GM19238 (cell line): Measurements from ENCODE around the gene RALBP1.
"Not testable (repeated sequence)": the region's sequence is repeated elsewhere in the genome, so short reads cannot be mapped to it uniquely, and the experiment has no call there.

Experiments
- DNase-seq: peaks from one replicate; pipeline ENCODE4 v3.0.0; 2011; ENCODE audit warnings: low spot score; ENCODE audit not compliant: insufficient read length

The RALBP1 gene

GRCh38 chr18:9474983-9475642, at the start of gene RALBP1:
TSS of gene RALBP1 (plus strand) at chr18:9475513. CDS start at chr18:9513046, 37,533 bp downstream.
- DNase-seq: peak; percentile 97

- no peak for DNase-seq
Observed at GRCh38 chr18:9426753-9427152, 48.6 kb upstream of the RALBP1 start.

DNA sequence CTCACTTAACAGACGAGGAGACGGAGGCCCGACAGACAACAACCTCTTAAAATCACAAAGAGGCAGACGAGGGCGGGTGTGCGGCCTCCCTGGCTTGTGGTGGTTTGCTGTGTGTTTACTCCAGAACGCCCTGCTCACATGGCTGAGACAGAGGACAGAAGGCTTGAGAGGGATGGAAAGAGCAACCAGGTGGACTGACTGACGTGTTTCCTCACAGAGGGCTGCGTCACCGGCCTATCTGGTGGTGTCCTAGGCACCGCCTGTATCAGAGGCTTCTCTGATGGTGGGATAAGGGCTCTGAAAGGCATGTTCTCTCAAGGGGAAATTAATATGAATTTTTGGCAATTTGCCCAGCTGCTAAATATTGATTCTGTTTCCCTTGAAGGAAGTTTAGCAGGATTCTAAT, 47.0 kb upstream of the RALBP1 start:
- no peak for DNase-seq

DNA sequence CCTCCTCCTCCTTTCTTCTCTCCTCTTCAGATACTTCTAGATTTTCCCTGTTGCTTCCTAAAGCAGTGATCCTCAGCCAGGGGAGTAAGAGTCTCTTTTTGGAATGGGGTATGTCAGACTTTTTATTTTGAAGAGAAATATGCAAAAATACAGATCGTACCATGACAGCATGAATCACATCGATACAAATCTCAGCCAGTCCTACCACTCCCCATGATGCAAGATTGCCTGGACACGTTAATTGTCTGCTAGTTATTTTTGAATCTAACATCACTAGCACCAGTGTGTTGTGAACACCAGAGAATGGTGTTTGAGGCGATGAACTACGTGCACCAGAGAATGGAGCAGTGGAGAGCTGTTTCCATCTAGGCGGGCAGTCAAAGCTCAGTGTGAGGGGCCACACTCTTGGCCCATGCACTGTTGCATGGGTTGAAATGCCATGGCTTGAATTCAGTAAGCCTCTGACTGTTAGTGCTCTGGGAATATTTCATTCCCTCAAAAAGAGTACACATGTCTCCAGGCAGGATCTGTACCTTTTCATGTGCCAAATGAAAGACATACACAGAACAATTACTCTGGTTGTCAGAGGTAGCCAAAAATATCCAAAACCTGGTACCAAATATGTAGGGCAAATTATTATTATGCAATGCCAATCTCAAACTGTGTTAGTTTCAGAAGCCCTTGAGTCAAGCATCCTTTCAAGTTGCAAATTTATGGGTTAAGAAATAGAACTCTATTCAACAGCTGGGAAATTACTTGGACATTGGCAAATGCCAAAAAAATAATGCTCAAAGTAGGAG, 46.3 kb upstream of the RALBP1 start:
- no peak for DNase-seq

GRCh38 chr18:9429662-9429993, 45.7 kb upstream of the RALBP1 start:
- no peak for DNase-seq

GRCh38 chr18:9430315-9430714, 45.0 kb upstream of the RALBP1 start:
- not testable (repeated sequence) for DNase-seq

DNA sequence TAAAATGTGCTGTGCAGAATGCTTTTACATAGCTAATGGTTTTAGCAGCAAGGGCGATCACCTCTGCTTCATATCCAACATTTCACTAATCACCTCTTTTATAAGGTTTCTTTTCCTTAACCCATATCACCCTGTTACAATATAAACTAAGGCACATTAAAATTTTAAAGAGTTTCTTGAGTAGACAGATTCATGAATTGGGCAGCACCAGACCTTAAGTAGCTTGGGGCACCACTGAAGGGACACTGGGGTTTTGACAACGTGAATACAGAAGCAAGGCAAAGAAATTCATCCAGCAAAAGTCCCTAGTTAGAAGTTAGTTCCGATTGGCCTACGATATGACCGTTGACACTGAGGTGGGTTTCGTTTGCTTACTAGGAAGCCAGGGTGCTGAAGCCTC, 44.0 kb upstream of the RALBP1 start:
- no peak for DNase-seq

GRCh38 chr18:9433122-9433521, 42.2 kb upstream of the RALBP1 start:
- not testable (repeated sequence) for DNase-seq

- DNase-seq: no peak
Observed at GRCh38 chr18:9433671-9434121, 41.6 kb upstream of the RALBP1 start.

DNA sequence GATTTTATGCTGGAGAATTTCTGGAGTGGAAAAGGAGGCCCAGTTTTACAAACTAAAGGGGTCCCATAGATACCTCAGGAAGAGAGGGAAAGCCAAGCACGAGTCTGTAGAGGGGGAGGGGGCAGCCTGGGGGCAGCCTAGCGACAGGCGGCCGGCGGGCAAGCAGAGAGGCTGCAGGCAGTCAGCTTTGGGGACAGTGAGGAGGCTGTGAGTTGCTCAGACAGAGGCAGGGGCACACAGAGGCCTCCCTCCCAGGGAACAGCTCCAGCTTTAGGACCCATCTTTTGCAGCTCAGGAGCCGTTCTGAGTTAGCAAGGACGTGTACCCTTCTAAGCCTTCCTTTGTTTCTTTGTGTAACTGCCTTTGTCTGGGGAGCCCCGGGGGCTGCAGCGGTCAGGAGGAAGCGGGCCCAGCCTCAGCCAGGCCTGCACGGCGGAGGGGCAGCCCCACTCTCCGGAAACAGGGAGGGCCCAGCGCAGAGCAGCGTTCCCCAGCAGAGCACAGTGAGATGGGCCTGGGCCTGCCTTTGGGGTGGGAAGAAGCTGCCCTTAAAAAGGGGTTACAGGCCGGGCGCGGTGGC, 41.1 kb upstream of the RALBP1 start:
- DNase-seq: no peak

GRCh38 chr18:9435041-9435440, 40.3 kb upstream of the RALBP1 start:
- DNase-seq: no peak

- DNase-seq: no peak
Observed at GRCh38 chr18:9436206-9436929, 38.9 kb upstream of the RALBP1 start.

GRCh38 chr18:9437021-9437437, 38.3 kb upstream of the RALBP1 start:
- DNase-seq: no peak

GRCh38 chr18:9437672-9438071, 37.6 kb upstream of the RALBP1 start:
- DNase-seq: no peak

GRCh38 chr18:9441061-9441460, 34.3 kb upstream of the RALBP1 start:
- DNase-seq: no peak

DNA sequence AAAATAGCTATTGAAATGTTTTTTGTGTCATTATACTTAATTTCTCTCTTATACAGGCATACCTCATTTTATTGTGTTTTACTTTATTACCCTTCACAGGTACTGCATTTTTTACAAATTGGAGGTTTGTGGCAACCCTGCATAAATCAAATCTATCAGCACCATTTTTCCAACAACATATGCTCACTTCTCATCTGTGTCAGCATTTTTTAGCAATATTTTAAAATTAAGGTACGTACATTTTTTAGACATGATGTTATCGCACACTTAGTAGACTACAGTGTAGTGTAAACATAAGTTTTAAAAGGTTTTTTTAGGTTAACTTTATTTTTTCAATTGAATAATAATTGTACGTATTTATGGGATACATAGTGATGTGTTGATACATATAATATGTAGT, 30.8 kb upstream of the RALBP1 start:
- no peak for DNase-seq

DNA sequence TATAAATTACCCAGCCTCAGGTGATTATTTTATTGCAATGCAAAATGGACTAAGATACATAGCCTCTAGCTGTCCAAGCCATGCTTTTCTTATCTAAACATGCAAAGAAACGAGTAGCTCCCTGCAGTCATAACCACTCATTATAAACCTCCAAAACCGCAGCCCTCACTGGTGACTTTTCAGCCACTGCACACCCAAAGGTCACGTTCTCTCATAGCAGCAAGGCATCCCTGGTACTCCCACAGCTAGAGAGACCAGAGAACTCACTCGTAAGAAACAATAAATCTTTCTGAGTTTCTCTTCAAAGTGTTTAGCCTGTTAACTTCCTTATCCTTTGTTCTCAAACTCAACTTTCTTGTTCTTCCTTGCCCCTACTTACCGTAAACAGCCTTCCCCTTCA, 28.5 kb upstream of the RALBP1 start:
- DNase-seq: no peak

DNA sequence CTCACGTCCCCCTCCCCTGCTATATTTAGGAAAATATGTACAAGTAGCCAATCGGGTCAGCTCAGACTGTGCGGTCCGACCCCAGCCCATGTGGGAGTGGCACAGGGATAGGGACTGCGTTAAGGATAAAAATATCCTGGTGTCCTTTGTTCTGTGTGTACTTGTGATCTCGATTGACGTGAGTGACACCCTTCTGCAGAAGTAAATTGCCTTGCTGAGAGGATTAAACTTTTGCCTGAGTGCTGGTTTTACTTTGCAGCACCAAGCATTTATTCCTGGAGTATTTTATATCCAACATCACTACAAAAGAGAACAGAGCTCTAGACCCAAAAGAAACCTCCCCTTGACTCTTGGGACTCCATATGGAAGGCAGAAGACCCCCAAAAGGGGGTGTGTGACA, 28.0 kb upstream of the RALBP1 start:
- DNase-seq: no peak

GRCh38 chr18:9449600-9450414, 25.5 kb upstream of the RALBP1 start:
- DNase-seq: no peak

GRCh38 chr18:9450920-9451319, 24.4 kb upstream of the RALBP1 start:
- DNase-seq: not testable (repeated sequence)

GRCh38 chr18:9453283-9453682, 22.0 kb upstream of the RALBP1 start:
- no peak for DNase-seq
